GM18873 (cell line): ENCODE measurements around the gene ACOX1.

Source experiments
- ATAC-seq: cut with Tn5 transposase; IDR thresholded peaks from one replicate; pipeline ENCODE4 v1.9.1; 2021; ENCODE audit warnings: mild to moderate bottlenecking, moderate library complexity, moderate number of reproducible peaks; ENCODE audit not compliant: unreplicated experiment, low FRiP score

Gene ACOX1

GRCh38 chr17:75913537-75914210 lies 65.3 kb downstream of the ACOX1 start:
- no peak for ATAC-seq

GRCh38 chr17:75910699-75911098 lies 68.3 kb downstream of the ACOX1 start:
- ATAC-seq: no peak

GRCh38 chr17:75909812-75910274 lies 69.1 kb downstream of the ACOX1 start:
- ATAC-seq: no peak

GRCh38 chr17:75909051-75909811 lies 69.7 kb downstream of the ACOX1 start:
- ATAC-seq: no peak

- ATAC-seq: no peak
Measured at GRCh38 chr17:75908201-75908600, 70.8 kb downstream of the ACOX1 start.

- ATAC-seq: no peak
Measured at GRCh38 chr17:75906143-75906884, 72.7 kb downstream of the ACOX1 start.

GRCh38 chr17:75904749-75905521 lies 74.0 kb downstream of the ACOX1 start, which contains the start of gene MRPL38:
MRPL38 (minus strand) TSS chr17:75904884; CDS start chr17:75904875, 9 bp downstream.
- ATAC-seq: peak; percentile 72

- ATAC-seq: no peak
Measured at GRCh38 chr17:75902406-75902805, 76.6 kb downstream of the ACOX1 start.

- no peak for ATAC-seq
Measured at GRCh38 chr17:75901727-75902126, 77.2 kb downstream of the ACOX1 start.

GRCh38 chr17:75900691-75901533 lies 78.1 kb downstream of the ACOX1 start:
- no peak for ATAC-seq

GRCh38 chr17:75899767-75900468 lies 79.0 kb downstream of the ACOX1 start:
- no peak for ATAC-seq

GRCh38 chr17:75899353-75899752 lies 79.6 kb downstream of the ACOX1 start:
- no peak for ATAC-seq

GRCh38 chr17:75898791-75899190 lies 80.2 kb downstream of the ACOX1 start:
- no peak for ATAC-seq

- no peak for ATAC-seq
Measured at GRCh38 chr17:75898065-75898464, 80.9 kb downstream of the ACOX1 start.

GRCh38 chr17:75897160-75898019 lies 81.6 kb downstream of the ACOX1 start:
- ATAC-seq: no peak

- ATAC-seq: no peak
Measured at GRCh38 chr17:75896415-75897159, 82.4 kb downstream of the ACOX1 start, which contains the start of gene TRIM65. TRIM65 (minus strand) TSS chr17:75896951; CDS start chr17:75896937, 14 bp downstream.
